DMS 273 (cell line): ENCODE data around the gene CRIP3.

ENCODE experiments used
- DNase-seq: peaks from one replicate; lab custom pipeline; 2025; ENCODE audit not compliant: unreplicated experiment; lab: John Stamatoyannopoulos, UW

CRIP3 gene

DNA sequence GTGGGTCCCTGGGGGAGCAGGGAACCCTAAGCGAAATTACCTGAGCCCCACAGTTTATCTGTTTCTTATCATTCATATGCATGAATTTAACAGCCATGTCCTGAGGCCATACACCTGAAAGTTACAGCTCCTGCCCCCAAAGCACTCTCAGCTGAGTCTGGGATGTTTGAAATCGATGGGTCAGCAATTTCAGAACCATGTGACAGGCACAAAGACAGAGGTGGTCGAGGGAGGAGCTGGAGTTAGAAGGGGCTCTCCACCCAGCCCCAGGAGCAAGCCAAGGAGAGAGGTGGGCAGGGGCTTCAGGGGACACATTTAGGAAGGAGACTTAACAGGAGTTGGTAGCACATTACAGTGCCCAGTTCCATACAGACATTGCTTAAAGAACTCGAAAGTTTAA, 50.4 kb downstream of the CRIP3 start:
- DNase-seq: no peak

DNA sequence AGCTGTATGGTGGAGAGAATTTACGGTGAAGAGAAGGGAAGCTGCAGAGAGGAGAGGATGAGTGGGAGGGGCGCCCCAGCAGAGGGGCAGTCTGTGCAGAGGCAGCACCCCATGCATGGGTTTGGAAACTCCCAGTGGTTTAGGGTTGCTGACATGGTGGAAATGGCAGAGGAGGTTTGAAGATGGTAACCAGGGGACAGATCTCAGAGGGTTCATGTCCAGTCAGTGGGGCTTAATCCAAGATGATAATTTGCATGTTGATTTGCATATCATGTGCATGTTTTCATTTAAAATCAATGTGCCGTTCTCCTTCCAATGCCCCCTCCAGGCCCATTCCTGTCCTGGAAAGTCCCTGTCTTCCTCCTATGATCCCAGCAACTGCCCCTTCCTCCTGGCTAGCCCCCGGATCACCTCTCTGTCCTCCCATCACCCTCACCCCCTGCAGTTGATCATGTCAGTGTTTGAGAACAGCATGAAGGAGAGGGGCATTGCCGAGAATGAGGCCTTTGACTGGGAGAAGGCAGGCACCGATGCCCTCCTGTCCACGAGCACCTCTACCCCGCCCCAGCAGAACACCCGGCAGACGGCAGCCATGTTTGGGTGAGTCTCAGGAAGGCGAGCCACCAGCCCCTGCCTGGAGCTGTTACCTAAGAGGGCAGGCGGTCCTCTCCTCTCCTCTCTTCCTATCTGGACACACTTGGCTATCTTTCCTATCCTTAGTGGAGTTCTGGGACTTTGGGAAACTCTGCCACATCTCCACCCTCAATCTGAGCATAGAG, 51.1 kb downstream of the CRIP3 start:
- no peak for DNase-seq

DNA sequence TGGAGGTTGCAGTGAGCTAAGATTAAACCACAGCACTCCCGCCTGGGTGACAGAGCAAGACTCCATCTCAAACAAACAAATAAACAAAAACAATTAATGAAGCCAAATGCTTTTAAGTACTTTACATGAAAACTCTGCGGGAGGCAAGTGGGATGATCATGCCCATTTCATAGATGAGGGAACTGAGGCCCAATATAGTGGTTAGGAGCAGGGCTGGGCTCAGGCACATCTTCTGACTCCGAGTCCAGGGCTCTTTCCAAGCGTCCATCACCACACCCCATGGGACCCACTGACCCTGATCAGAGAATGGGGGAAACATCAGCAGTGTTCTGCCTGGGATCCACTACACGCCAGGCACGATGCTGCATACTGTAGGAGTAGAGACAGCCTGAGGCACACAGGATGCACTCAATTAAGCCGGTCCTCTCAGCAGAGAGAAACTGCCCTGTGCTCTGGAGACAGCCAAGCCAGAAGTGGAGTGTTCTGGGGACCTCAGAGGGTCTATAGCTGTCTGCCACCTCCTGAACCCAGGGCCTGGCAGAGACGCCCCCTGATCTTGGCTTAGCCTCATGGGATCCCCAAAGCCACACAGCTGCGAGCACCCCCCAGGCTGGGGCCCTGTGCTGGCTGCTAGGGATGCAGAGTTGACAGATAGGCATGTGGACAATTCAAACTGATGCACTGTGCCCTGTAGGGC, 51.8 kb downstream of the CRIP3 start:
- no peak for DNase-seq
